ENCODE results near the gene GTPBP1.
A peak's percentile ranks its signal among the peaks of the same experiment; 100 is the strongest.

GTPBP1 gene

DNA sequence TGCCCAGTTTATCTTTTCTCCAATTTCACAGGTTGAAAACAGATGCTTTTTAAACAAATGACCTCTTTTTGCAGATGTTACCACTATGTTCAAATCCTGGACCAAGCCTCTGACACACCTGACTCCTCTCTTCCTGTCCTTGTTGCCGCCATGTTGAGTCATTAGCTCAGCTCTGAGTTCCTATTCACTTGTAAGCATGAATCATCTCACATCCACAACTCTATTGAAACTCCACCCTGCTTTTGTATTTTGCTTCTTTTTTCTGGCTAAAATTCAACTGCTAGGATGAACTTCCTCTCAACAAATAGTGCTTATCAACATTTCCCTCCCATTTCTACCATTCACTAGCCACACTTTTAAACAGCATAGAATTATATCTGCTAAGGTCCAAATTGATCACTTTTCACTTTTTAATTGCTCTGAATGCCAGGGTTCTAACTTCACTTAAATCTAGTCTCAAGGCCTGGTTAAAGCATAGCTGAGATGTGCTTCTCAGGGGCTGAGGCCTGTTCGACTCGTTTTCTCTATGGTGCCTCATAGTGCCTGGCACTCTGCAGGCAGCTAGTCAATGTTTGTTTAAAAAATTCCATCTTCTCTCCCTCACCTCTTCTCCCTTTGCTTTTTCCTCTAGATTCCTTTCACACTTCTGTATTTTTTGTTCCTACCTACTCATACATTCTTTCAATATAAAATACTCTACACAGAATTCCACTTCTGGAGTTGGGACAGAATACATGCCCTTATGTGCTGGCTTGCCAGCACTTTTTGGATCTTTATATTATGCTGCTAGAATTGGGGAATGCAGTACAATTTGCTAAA lies 8.9 kb upstream of the GTPBP1 start:
- TF ChIP-seq, protein P1, sequence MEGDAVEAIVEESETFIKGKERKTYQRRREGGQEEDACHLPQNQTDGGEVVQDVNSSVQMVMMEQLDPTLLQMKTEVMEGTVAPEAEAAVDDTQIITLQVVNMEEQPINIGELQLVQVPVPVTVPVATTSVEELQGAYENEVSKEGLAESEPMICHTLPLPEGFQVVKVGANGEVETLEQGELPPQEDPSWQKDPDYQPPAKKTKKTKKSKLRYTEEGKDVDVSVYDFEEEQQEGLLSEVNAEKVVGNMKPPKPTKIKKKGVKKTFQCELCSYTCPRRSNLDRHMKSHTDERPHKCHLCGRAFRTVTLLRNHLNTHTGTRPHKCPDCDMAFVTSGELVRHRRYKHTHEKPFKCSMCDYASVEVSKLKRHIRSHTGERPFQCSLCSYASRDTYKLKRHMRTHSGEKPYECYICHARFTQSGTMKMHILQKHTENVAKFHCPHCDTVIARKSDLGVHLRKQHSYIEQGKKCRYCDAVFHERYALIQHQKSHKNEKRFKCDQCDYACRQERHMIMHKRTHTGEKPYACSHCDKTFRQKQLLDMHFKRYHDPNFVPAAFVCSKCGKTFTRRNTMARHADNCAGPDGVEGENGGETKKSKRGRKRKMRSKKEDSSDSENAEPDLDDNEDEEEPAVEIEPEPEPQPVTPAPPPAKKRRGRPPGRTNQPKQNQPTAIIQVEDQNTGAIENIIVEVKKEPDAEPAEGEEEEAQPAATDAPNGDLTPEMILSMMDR (IDR thresholded peaks at IDR 0.05; ENCODE audit: low read length, missing control alignments), result no peak
- peak; percentile 89 for DNase-seq (ENCODE audit: low read depth)
- peak overlapping the region; percentile 81 for H3K4me3 ChIP-seq (replicated peaks; ENCODE audit: low read depth, low read length)

DNA sequence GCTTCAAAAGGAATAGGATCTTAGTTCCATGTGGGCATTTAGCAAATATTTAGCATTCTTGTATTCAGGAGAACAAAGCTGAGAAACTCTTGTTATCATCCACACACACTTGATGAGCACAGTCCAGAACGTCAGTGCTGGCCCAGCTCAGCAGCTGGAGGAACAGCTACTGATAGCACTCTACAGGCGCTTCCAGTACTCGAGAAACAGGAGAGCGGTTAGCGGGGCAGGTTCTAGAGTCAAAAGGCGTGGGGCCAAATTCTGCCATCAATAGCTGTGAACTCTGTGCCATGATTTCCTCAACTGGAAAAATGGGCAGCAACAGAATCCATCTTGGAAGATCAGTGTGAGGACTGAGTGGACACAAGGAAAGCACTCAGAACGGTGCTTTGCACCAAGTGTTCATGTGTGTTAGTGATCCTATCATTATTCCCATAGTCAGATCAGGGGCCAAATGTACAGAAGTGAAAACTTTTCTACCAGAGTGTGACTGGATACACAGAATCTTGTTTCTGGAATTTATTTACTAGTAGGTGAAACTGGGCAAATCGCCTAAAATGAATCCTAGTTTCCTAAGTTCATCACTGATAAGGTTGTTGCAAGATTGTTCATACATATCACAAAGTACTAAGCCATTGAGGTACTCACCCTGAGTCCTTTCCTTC lies 8.2 kb upstream of the GTPBP1 start:
- TF ChIP-seq, protein P1 (IDR thresholded peaks at IDR 0.05; ENCODE audit: low read length, missing control alignments), result no peak
- peak; percentile 78 for DNase-seq (ENCODE audit: low read depth)
- H3K4me3 ChIP-seq (replicated peaks; ENCODE audit: low read depth, low read length), result peak overlapping the region; percentile 81

DNA sequence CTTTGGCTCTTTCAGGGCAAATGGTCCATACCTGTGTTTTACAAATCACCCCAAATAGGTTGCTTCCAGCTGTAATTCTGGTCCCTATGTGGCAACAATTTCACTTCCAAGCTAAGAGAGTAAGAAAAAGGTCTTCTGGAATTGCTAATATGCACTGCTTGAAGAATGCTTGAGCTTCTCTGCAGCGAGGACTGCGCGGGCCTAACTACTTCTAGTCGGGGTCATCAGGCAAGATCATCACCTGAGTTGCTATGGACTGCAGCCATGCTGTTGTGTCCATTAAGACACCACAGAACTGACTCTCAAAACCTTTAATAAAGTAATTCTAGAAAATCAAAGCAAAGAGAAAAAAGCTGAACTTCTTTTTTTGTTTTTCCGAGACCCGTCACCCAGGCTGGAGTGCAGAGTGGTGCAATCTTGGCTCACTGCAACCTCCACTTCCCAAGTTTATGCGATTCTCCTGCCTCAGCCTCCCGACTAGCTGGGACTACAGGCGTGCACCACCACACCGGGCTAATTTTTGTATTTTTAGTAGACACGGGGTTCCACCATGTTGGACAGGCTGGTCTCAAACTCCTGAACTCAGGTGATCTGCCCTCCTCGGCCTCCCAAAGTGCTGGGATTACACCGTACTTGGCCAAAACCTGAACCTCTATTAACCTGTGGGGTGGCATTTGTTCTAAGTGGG lies 7.2 kb upstream of the GTPBP1 start:
- peak overlapping the region; percentile 81 for H3K4me3 ChIP-seq (replicated peaks; ENCODE audit: low read depth, low read length)
- TF ChIP-seq, protein P1 (IDR thresholded peaks at IDR 0.05; ENCODE audit: low read length, missing control alignments), result no peak
- no peak for DNase-seq (ENCODE audit: low read depth)

GRCh38 chr22:38699143-38699542 lies 6.6 kb upstream of the GTPBP1 start:
- TF ChIP-seq, protein P1 (IDR thresholded peaks at IDR 0.05; ENCODE audit: low read length, missing control alignments), result no peak
- peak overlapping the region; percentile 81 for H3K4me3 ChIP-seq (replicated peaks; ENCODE audit: low read depth, low read length)
- no peak for DNase-seq (ENCODE audit: low read depth)

GRCh38 chr22:38699784-38700183 lies 6.0 kb upstream of the GTPBP1 start:
- peak; percentile 63 for DNase-seq (ENCODE audit: low read depth)
- peak overlapping the region; percentile 81 for H3K4me3 ChIP-seq (replicated peaks; ENCODE audit: low read depth, low read length)
- TF ChIP-seq, protein P1 (IDR thresholded peaks at IDR 0.05; ENCODE audit: low read length, missing control alignments), result no peak

GRCh38 chr22:38700270-38700788 lies 5.4 kb upstream of the GTPBP1 start:
- TF ChIP-seq, protein P1 (IDR thresholded peaks at IDR 0.05; ENCODE audit: low read length, missing control alignments), result no peak
- peak overlapping the region; percentile 81 for H3K4me3 ChIP-seq (replicated peaks; ENCODE audit: low read depth, low read length)
- DNase-seq (ENCODE audit: low read depth), result peak; percentile 67

All from fibroblast of pulmonary artery (primary cell).